OCI-LY3 (cell line): ENCODE data around the gene BCL11B.

ENCODE experiments used
- H2AFZ ChIP-seq: fragments of 200-600, 300-600 bp; shearing (Covaris generic); 2 replicates; pipeline ENCODE4 v1.6.0; 2014; ENCODE audit warnings: antibody characterized with exemption, low read depth, low read length
- H3K27ac ChIP-seq: fragments of 200-600, 300-600 bp; sonication (generic); 2 replicates; pipeline ENCODE4 v1.5.1; 2014; ENCODE audit warnings: mild to moderate bottlenecking, low read length, moderate library complexity, mixed read lengths
- H3K27me3 ChIP-seq: fragments of 200-600, 300-600 bp; sonication (generic); 2 replicates; pipeline ENCODE4 v1.6.1; 2014; ENCODE audit warnings: low read depth, low read length, mixed read lengths
- H3K36me3 ChIP-seq: fragments of 200-600, 300-600 bp; sonication (generic); replicated peaks from 2 replicates; pipeline ENCODE3; 2014; ENCODE audit warnings: low read depth, low read length, mixed read lengths
- H3K4me1 ChIP-seq: fragments of 300-600, 200-600 bp; sonication (generic); 2 replicates; pipeline ENCODE4 v1.6.1; 2014; ENCODE audit warnings: low read length, mixed read lengths
- H3K4me2 ChIP-seq: fragments of 200-600, 300-600 bp; sonication (generic); 2 replicates; pipeline ENCODE4 v1.6.1; 2014; ENCODE audit warnings: low read length, mixed read lengths
- H3K4me3 ChIP-seq: fragments of 300-600, 200-600 bp; sonication (generic); 2 replicates; pipeline ENCODE4 v1.5.1; 2014; ENCODE audit warnings: antibody characterized with exemption, mild to moderate bottlenecking, low read length, moderate library complexity
- H3K79me2 ChIP-seq: fragments of 300-600, 200-600 bp; shearing (Covaris generic); 2 replicates; pipeline ENCODE4 v1.6.1; 2014; ENCODE audit warnings: mild to moderate bottlenecking, low read length, mixed read lengths
- H3K9ac ChIP-seq: fragments of 300-600, 200-600 bp; shearing (Covaris generic); 2 replicates; pipeline ENCODE4 v1.6.0; 2014; ENCODE audit warnings: mild to moderate bottlenecking, low read length, moderate library complexity
- H3K9me3 ChIP-seq: fragments of 200-600, 300-600 bp; shearing (Covaris generic); 2 replicates; pipeline ENCODE4 v1.6.1; 2014; ENCODE audit warnings: low read length, mixed read lengths; ENCODE audit not compliant: insufficient read depth
- H4K20me1 ChIP-seq: fragments of 200-600, 300-600 bp; sonication (generic); 2 replicates; pipeline ENCODE4 v1.6.1; 2016; ENCODE audit warnings: low read length, mixed read lengths; ENCODE audit not compliant: insufficient read depth
- CTCF ChIP-seq: fragments of 200-600, 300-600 bp; sonication (generic); IDR thresholded peaks from 2 replicates; pipeline ENCODE4 v1.5.1; 2014; ENCODE audit warnings: antibody characterized with exemption, low read length, low read depth
- EZH2phosphoT487 ChIP-seq: fragments of 200-600 bp; shearing (Covaris generic); IDR thresholded peaks from 2 replicates; pipeline ENCODE4 v1.6.1; 2018; ENCODE audit warnings: antibody characterized with exemption, mixed run types, low read depth

Gene BCL11B

DNA sequence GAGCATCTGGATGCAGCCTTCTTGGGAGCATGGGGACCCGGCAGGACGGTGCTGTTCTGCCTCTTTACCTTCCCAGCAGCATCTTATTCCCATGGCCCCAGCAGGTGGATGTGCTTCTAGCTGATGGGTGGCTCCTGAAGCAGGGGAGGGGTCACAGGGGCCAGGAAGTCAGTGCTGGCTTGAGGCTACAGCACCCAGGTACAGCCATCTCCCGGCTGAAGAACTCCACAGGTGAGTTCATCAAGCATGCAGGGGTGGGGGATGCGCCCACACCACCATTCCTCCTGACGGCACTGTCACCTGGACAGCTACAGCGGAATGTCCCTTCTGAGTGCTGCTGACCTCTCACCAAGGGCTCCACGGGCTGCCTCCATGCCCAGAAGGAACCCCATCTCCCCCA lies 57.3 kb downstream of the BCL11B start:
- Histone ChIP-seq H3K4me3 (no peak overlapping the region), H3K27ac (no peak overlapping the region), H3K27me3 (no peaks in the 10 kb centered on the region), H2AFZ (no peak overlapping the region), H3K4me2 (no peak overlapping the region), H4K20me1 (no peaks in the 10 kb centered on the region), H3K9ac (no peak overlapping the region), H3K36me3 (no peaks in the 10 kb centered on the region), H3K79me2 (no peaks in the 10 kb centered on the region), H3K4me1 (no peaks in the 10 kb centered on the region), H3K9me3 (no peaks in the 10 kb centered on the region)
- TF ChIP-seq CTCF (no peak), EZH2phosphoT487 (no peak)

- H4K20me1 ChIP-seq: no peaks in the 10 kb centered on the region
- no peak overlapping the region for H3K9ac ChIP-seq
- no peaks in the 10 kb centered on the region for H3K27me3 ChIP-seq
- TF ChIP-seq CTCF (no peak), EZH2phosphoT487 (no peak)
- H3K27ac ChIP-seq: no peak overlapping the region
- no peaks in the 10 kb centered on the region for H3K79me2 ChIP-seq
- H3K9me3 ChIP-seq: no peaks in the 10 kb centered on the region
- H3K4me3 ChIP-seq: no peak overlapping the region
- no peaks in the 10 kb centered on the region for H3K36me3 ChIP-seq
- H3K4me2 ChIP-seq: no peak overlapping the region
- no peak overlapping the region for H2AFZ ChIP-seq
- no peaks in the 10 kb centered on the region for H3K4me1 ChIP-seq
Observed at GRCh38 chr14:99213527-99213971, 58.4 kb downstream of the BCL11B start.

- Histone ChIP-seq H3K9ac (no peak overlapping the region), H3K4me3 (no peak overlapping the region), H4K20me1 (no peaks in the 10 kb centered on the region), H3K9me3 (no peaks in the 10 kb centered on the region), H3K27ac (no peak overlapping the region), H3K4me1 (no peaks in the 10 kb centered on the region), H3K4me2 (no peak overlapping the region), H2AFZ (no peak overlapping the region), H3K79me2 (no peaks in the 10 kb centered on the region), H3K36me3 (no peaks in the 10 kb centered on the region), H3K27me3 (no peaks in the 10 kb centered on the region)
- TF ChIP-seq CTCF (no peak), EZH2phosphoT487 (no peak)
Observed at GRCh38 chr14:99213101-99213500, 58.9 kb downstream of the BCL11B start.

- Histone ChIP-seq H3K4me3 (no peak overlapping the region), H3K9ac (no peak overlapping the region), H4K20me1 (no peaks in the 10 kb centered on the region), H3K36me3 (no peaks in the 10 kb centered on the region), H3K9me3 (no peaks in the 10 kb centered on the region), H3K27ac (no peak overlapping the region), H3K4me1 (no peaks in the 10 kb centered on the region), H2AFZ (no peak overlapping the region), H3K27me3 (no peaks in the 10 kb centered on the region), H3K79me2 (no peaks in the 10 kb centered on the region), H3K4me2 (no peak overlapping the region)
- TF ChIP-seq EZH2phosphoT487 (no peak), CTCF (no peak)
Observed at GRCh38 chr14:99212646-99213045, 59.4 kb downstream of the BCL11B start.
